GM12878 (cell line): ENCODE measurements around the gene NAT9. TPM values are rescaled to one million over a fixed set of nuclear protein-coding genes. Genes with fewer than 3 reads are reported as not detected.

ENCODE experiments used
- ATAC-seq: fragments of 200-7000 bp; cut with Tn5 transposase; 3 replicates; pipeline ENCODE4 v1.9.1; 2020; ENCODE audit warnings: mild to moderate bottlenecking, moderate library complexity
- BruUV-seq: library from RNA; stranded (reverse); fragments of 400-500 nt; replicated peaks from 2 replicates; lab custom pipeline; 2021; lab: Mats Ljungman, UMichigan
- CTCF ChIA-PET: fragments of 300-600 bp; sonication (Branson Sonifier 250); formaldehyde crosslinking; extraction: SDS; loops from one replicate; lab custom pipeline; 2021; ENCODE audit warnings: inconsistent platforms; lab: Yijun Ruan, JAX
- POLR2A ChIA-PET: fragments of 350-600 bp; formaldehyde crosslinking; extraction: SDS; loops from one replicate; lab custom pipeline; 2021; ENCODE audit warnings: inconsistent platforms; lab: Charles Lee
- RAD21 ChIA-PET: fragments of 300-600 bp; sonication (Branson Sonifier 250); formaldehyde crosslinking; loops from one replicate; lab custom pipeline; 2023; ENCODE audit warnings: antibody characterized with exemption; ENCODE audit not compliant: unreplicated experiment; lab: Charles Lee
- SMC1A ChIA-PET: fragments of 300-600 bp; sonication (Branson Sonifier 250); formaldehyde crosslinking; loops from one replicate; lab custom pipeline; 2023; ENCODE audit not compliant: unreplicated experiment, uncharacterized antibody; lab: Charles Lee
- DNase-seq: peaks from one replicate; pipeline ENCODE4 v3.0.0-alpha.2; 2011; ENCODE audit warnings: low read depth, low spot score
- FAIRE-seq: peaks from 3 replicates; lab custom pipeline; 2011; peaks lifted over from hg19 to GRCh38; lab: Jason Lieb, UNC
- H2AFZ ChIP-seq: 2 replicates; pipeline ENCODE4 v1.6.0; 2011; ENCODE audit warnings: low read depth, low read length, control low read depth; ENCODE audit not compliant: control insufficient read depth
- H3K27ac ChIP-seq: 2 replicates; pipeline ENCODE4 v1.5.1; 2011; ENCODE audit warnings: control low read depth; ENCODE audit not compliant: control insufficient read depth, insufficient read depth
- H3K27me3 ChIP-seq, 2 experiments: replicated peaks in 1 of 2; 2 replicates each; pipeline versions ENCODE4 v1.6.0 to v1.6.1; 2011; ENCODE audit warnings: low read length in 1 of 2; ENCODE audit not compliant: control insufficient read depth in 2 of 2, insufficient read depth in 2 of 2
- H3K36me3 ChIP-seq, 2 experiments: 2 replicates each; pipeline ENCODE4 v1.5.1; 2011; ENCODE audit warnings: low read length in 1 of 2; ENCODE audit not compliant: control insufficient read depth in 2 of 2, insufficient read depth in 2 of 2
- H3K4me1 ChIP-seq: 2 replicates; pipeline ENCODE4 v1.6.1; 2011; ENCODE audit warnings: mild to moderate bottlenecking, low read length, moderate library complexity, mixed read lengths; ENCODE audit not compliant: control insufficient read depth, insufficient read depth
- H3K4me2 ChIP-seq: 2 replicates; pipeline ENCODE4 v1.6.0; 2011; ENCODE audit warnings: control low read depth; ENCODE audit not compliant: control insufficient read depth, insufficient read depth
- H3K4me3 ChIP-seq: fragments of 200-600 bp; sonication (generic); 2 replicates; pipeline ENCODE4 v1.5.1; 2016
- H3K79me2 ChIP-seq: 2 replicates; pipeline ENCODE4 v1.6.0; 2011; ENCODE audit warnings: low read length; ENCODE audit not compliant: control insufficient read depth, insufficient read depth
- H3K9ac ChIP-seq: 2 replicates; pipeline ENCODE4 v1.8.0; 2011; ENCODE audit warnings: low read length, control low read depth, mixed read lengths; ENCODE audit not compliant: control insufficient read depth, insufficient read depth
- H3K9me3 ChIP-seq: replicated peaks from 3 replicates; pipeline ENCODE4 v1.5.1; 2011; ENCODE audit warnings: mild to moderate bottlenecking, low read length; ENCODE audit not compliant: control insufficient read depth, insufficient read depth
- H4K20me1 ChIP-seq: 2 replicates; pipeline ENCODE4 v1.6.0; 2011; ENCODE audit not compliant: control insufficient read depth, insufficient read depth
- CEBPZ ChIP-seq: fragments of 150-350 bp; IDR thresholded peaks from 2 replicates; pipeline ENCODE4 v1.6.1; 2016; ENCODE audit warnings: low read depth, low read length
- EED ChIP-seq: sonication (generic); IDR thresholded peaks from 2 replicates; pipeline ENCODE4 v1.6.1; 2016; ENCODE audit warnings: antibody characterized with exemption, low read depth
- NBN ChIP-seq: fragments of 450-650 bp; IDR thresholded peaks from 2 replicates; pipeline ENCODE4 v1.6.1; 2016
- RBBP5 ChIP-seq: fragments of 200-600 bp; sonication (generic); conservative IDR thresholded peaks from 2 replicates; pipeline ENCODE4 v1.6.1; 2016
- SMC3 ChIP-seq: IDR thresholded peaks from 2 replicates; pipeline ENCODE4 v1.6.1; 2011; ENCODE audit warnings: low read length, improper control_type of control experiment, borderline replicate concordance
- SUZ12 ChIP-seq: fragments of 200-600 bp; sonication (generic); IDR thresholded peaks from one replicate; pipeline ENCODE4 v1.6.1; 2018; ENCODE audit warnings: antibody characterized with exemption, mild to moderate bottlenecking; ENCODE audit not compliant: unreplicated experiment
- ZNF384 ChIP-seq: IDR thresholded peaks from 2 replicates; pipeline ENCODE4 v1.6.1; 2012; ENCODE audit warnings: low read depth, mild to moderate bottlenecking, low read length, improper control_type of control experiment, borderline replicate concordance
- WGBS: methylation state at CpG from one replicate; pipeline ENCODE4 v1.1.6; 2016; ENCODE audit warnings: low lambda C conversion rate; ENCODE audit not compliant: insufficient replicate concordance, insufficient coverage; ENCODE audit errors: missing lambda C conversion rate; 5-methylcytosine and 5-hydroxymethylcytosine counted together
- in situ Hi-C: fragments of 300-500 bp; cut with MboI; formaldehyde crosslinking; loops from 9 replicates; pipeline ENCODE4 v1.14.3; 2018; ENCODE audit warnings: mixed read lengths
- intact Hi-C: fragments of 100-400 bp; cut with micrococcal nuclease; formaldehyde crosslinking; loops from one replicate; pipeline ENCODE4 v1.14.2; 2022; ENCODE audit not compliant: unreplicated experiment
- polyA plus RNA-seq, 11 experiments: library from polyadenylated mRNA; depleted of rRNA in 4 of 11; unstranded in 6 of 11; stranded (reverse) in 5 of 11; fragments of >200 nt; fragmentation: Nextera tagmentation in 4 of 11; fragmentation: Illumina TruSeq in 1 of 11; extraction: Ambion mirVana in 4 of 11; extraction: Trizol in 1 of 11; gene quantifications; 1 replicate in 1 of 11; 2 replicates in 10 of 11; pipeline versions ENCODE4 v1.2.1 to v1.2.3, GENCODE V29; 2011 to 2016; ENCODE audit warnings: inconsistent platforms in 2 of 11, missing spikeins in 2 of 11, low read depth in 1 of 11
- total RNA-seq, 4 experiments: library from RNA; depleted of rRNA in 3 of 4; stranded (reverse); fragments of >200 nt in 3 of 4; fragmentation: Illumina TruSeq in 1 of 4; extraction: Trizol in 1 of 4; gene quantifications; 2 replicates each; pipeline versions ENCODE4 v1.2.1 to v1.2.3, GENCODE V29; 2013 to 2021
- TF ChIP-seq, protein P1 (sequence below): fragments of 450-650 bp; IDR thresholded peaks from 2 replicates; pipeline ENCODE4 v1.6.1; 2018; ENCODE audit warnings: borderline replicate concordance, mild to moderate bottlenecking; ENCODE audit not compliant: partially characterized antibody

Gene NAT9
- total and polyA plus RNA-seq, 10 of the 15 experiments (the other 5 are each of a cell fraction or from before 2014, with no cell fraction given), result 3.5 to 45.3 (median 27.3) TPM

DNA sequence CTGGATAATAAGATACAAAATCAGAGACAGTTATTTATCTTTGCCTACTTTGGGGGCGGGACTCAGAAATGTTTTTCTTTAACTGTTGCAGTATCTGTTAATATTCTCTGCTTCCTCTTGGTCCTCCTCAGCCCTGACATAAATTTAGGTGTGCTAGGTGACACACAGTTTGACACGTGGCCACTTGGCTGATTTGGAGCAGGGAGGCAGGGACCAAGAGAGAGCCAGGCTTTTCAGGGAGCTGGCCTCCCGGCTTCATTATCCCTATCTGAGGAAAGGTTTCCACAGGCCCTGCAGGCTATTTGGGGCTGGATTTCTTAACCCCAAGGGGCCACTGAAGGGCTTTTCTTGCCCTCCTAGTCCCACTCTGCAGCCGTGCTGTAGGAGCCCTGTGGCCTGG lies 20.1 kb upstream of the NAT9 start:
- no peak for FAIRE-seq
- ATAC-seq, result no peak
- Histone ChIP-seq H2AFZ (no peak overlapping the region), H3K9ac (no peak overlapping the region), H3K4me2 (no peak overlapping the region), H3K27me3 (no peaks in the 10 kb centered on the region), H4K20me1 (peaks cover under 1% of the 10 kb centered on the region), H3K4me1 (no peaks in the 10 kb centered on the region), H3K4me3 (no peak overlapping the region), H3K27ac (no peak overlapping the region), H3K9me3 (no peaks in the 10 kb centered on the region), H3K36me3 (peaks cover 4 to 6% of the 10 kb centered on the region in 2 experiments; a peak in 3 of 4 replicates), H3K79me2 (no peaks in the 10 kb centered on the region)
- ChIA-PET CTCF (no interaction called here), POLR2A (no interaction called here), SMC1A (no interaction called here), RAD21 (no interaction called here)
- in situ Hi-C loops, result no loop called here
- BruUV-seq, result no TSS peak
- intact Hi-C loops, result no loop called here
- WGBS, result 77% methylated on average over 4 of the region's 4 CpGs
- no peak for DNase-seq
- TF ChIP-seq SUZ12, result no peak

DNA sequence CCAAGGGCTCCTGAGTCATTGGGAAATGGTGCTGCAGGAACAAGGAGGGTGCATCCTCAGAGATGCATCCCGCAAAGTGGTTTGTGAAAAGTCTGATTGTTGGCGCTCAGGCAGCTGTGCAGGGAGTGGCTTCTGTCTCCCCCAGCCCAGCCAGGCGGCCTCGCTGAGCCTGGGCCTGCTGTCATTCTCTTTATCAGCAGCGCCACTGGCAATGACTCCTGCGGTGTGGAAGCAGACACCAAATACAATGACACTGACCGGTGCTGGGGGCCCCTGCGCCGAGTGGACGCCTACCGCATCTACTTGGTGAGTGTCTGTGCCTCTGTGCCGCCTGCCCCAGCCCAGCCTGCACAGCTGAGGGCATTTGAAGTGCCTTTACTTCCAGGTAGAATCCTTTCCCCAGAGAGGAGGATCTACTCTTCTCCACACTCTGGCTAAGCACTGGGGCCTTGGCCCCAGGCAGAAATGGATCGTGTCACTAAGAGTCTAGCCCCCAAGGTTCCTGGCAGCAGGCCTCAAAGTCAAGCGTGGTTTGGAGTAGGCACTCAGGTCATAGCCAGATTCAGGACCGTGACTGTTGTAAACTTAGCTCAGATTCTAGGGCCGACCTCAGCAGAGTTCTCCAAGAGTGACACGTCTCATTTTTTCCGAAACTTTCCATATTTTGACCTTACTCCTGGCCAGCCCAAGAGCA lies 19.3 kb upstream of the NAT9 start:
- CTCF ChIA-PET, result interaction anchor here (5.4 kb wide), 1 partner anchor 69 kb away, joined by 90 read pairs; no protein-coding TSS in a partner anchor
- RAD21 ChIA-PET, result interaction anchor here (1.5 kb wide), 1 partner anchor 138 kb away, joined by 4 read pairs; no protein-coding TSS in a partner anchor
- TF ChIP-seq CEBPZ (no peak), SMC3 (no peak), RBBP5 (no peak), ZNF384 (no peak), EED (no peak), NBN (no peak)
- TF ChIP-seq, protein P1, sequence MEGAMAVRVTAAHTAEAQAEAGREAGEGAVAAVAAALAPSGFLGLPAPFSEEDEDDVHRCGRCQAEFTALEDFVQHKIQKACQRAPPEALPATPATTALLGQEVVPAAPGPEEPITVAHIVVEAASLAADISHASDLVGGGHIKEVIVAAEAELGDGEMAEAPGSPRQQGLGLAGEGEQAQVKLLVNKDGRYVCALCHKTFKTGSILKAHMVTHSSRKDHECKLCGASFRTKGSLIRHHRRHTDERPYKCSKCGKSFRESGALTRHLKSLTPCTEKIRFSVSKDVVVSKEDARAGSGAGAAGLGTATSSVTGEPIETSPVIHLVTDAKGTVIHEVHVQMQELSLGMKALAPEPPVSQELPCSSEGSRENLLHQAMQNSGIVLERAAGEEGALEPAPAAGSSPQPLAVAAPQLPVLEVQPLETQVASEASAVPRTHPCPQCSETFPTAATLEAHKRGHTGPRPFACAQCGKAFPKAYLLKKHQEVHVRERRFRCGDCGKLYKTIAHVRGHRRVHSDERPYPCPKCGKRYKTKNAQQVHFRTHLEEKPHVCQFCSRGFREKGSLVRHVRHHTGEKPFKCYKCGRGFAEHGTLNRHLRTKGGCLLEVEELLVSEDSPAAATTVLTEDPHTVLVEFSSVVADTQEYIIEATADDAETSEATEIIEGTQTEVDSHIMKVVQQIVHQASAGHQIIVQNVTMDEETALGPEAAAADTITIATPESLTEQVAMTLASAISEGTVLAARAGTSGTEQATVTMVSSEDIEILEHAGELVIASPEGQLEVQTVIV, result no peak
- TF ChIP-seq, all 136 proteins: peak for 0
- ATAC-seq (no peak), DNase-seq (no peak), FAIRE-seq (no peak)
- intact Hi-C loops, result no loop called here
- Histone ChIP-seq H3K4me3 (no peak overlapping the region), H3K36me3 (peaks cover 4 to 8% of the 10 kb centered on the region in 2 experiments; a peak in 3 of 4 replicates), H3K9ac (no peak overlapping the region), H3K79me2 (no peaks in the 10 kb centered on the region), H3K27ac (no peak overlapping the region), H3K27me3 (no peaks in the 10 kb centered on the region), H4K20me1 (peaks cover 4% of the 10 kb centered on the region), H2AFZ (no peak overlapping the region), H3K9me3 (no peaks in the 10 kb centered on the region), H3K4me2 (no peak overlapping the region), H3K4me1 (no peaks in the 10 kb centered on the region)
- BruUV-seq, result no TSS peak
- SMC1A ChIA-PET, result no interaction called here
- POLR2A ChIA-PET, result no interaction called here
- 90% methylated on average over 18 of the region's 18 CpGs for WGBS
- in situ Hi-C loops, result no loop called here
